Fibroblast of lung (primary cell): ENCODE results near the gene FBLN2. TPM values are rescaled to one million over a fixed set of nuclear protein-coding genes. Genes with fewer than 3 reads are reported as not detected.

Experiments used
- DNase-seq, 2 donors: peaks; one replicate each; pipeline versions ENCODE4 v3.0.0 to v3.0.0-alpha.2; 2010; ENCODE audit warnings: low read depth in 2 of 2
- H2AFZ ChIP-seq: 2 replicates; pipeline ENCODE4 v1.5.1; 2012; ENCODE audit warnings: low read length, control low read depth, inconsistent platforms
- H3K27ac ChIP-seq: 2 replicates; pipeline ENCODE4 v1.5.1; 2011; ENCODE audit warnings: low read length, control low read depth; ENCODE audit not compliant: insufficient read depth
- H3K27me3 ChIP-seq: 2 replicates; pipeline ENCODE4 v1.5.1; 2011; ENCODE audit warnings: mild to moderate bottlenecking, low read length; ENCODE audit not compliant: control insufficient read depth, insufficient read depth
- H3K36me3 ChIP-seq: 2 replicates; pipeline ENCODE4 v1.5.1; 2011; ENCODE audit warnings: low read length; ENCODE audit not compliant: control insufficient read depth, insufficient read depth
- H3K4me1 ChIP-seq: 2 replicates; pipeline ENCODE4 v1.5.1; 2011; ENCODE audit warnings: low read length; ENCODE audit not compliant: control insufficient read depth, insufficient read depth; ENCODE audit errors: extremely low read depth
- H3K4me2 ChIP-seq: 2 replicates; pipeline ENCODE4 v1.5.1; 2011; ENCODE audit warnings: low read length, control low read depth; ENCODE audit not compliant: insufficient read depth; ENCODE audit errors: extremely low read depth
- H3K4me3 ChIP-seq, 4 experiments: fragments of 200-600 bp in 1 of 4; sonication (generic) in 1 of 4; replicated peaks in 1 of 4; 2 replicates each; pipeline ENCODE4 v1.5.1; 2011 to 2016; ENCODE audit warnings: low read length in 4 of 4, low read depth in 3 of 4, mild to moderate bottlenecking in 3 of 4, control low read depth in 2 of 4, inconsistent platforms in 1 of 4, mixed read lengths in 1 of 4; ENCODE audit not compliant: insufficient read depth in 1 of 4; ENCODE audit errors: control extremely low read depth in 1 of 4
- H3K79me2 ChIP-seq: 2 replicates; pipeline ENCODE4 v1.5.1; 2012; ENCODE audit warnings: mild to moderate bottlenecking, low read length, inconsistent platforms; ENCODE audit not compliant: control insufficient read depth, insufficient read depth
- H3K9ac ChIP-seq: 2 replicates; pipeline ENCODE4 v1.5.1; 2011; ENCODE audit warnings: mild to moderate bottlenecking, low read length, control low read depth; ENCODE audit not compliant: insufficient read depth
- H3K9me3 ChIP-seq: 2 replicates; pipeline ENCODE4 v1.5.1; 2012; ENCODE audit warnings: low read depth, low read length; ENCODE audit not compliant: control insufficient read depth, insufficient read depth
- H4K20me1 ChIP-seq: 2 replicates; pipeline ENCODE4 v1.5.1; 2011; ENCODE audit warnings: low read length; ENCODE audit not compliant: control insufficient read depth, insufficient read depth; ENCODE audit errors: extremely low read depth
- EZH2 ChIP-seq: IDR thresholded peaks from 2 replicates; pipeline ENCODE4 v1.5.1; 2012; ENCODE audit warnings: low read length, control low read depth, mild to moderate bottlenecking; ENCODE audit errors: missing control alignments
- polyA plus RNA-seq, 2 donors: library from polyadenylated mRNA; depleted of rRNA in 1 of 2; stranded (reverse) in 1 of 2; unstranded in 1 of 2; fragments of >200 nt; gene quantifications; 2 replicates each; pipeline ENCODE4 v1.2.1, GENCODE V29; 2011 to 2012; ENCODE audit warnings: missing spikeins in 1 of 2
- total RNA-seq: library from RNA; depleted of rRNA; stranded (reverse); fragments of >200 nt; gene quantifications from 2 replicates; pipeline ENCODE4 v1.2.1, GENCODE V29; 2014
- TF ChIP-seq, protein P1 (sequence below), 2 donors: IDR thresholded peaks in 1 of 2; conservative IDR thresholded peaks in 1 of 2; 1 replicate in 1 of 2; 2 replicates in 1 of 2; pipeline ENCODE4 v1.5.1; 2011 to 2012; ENCODE audit warnings: low read length in 2 of 2, control low read depth in 1 of 2, inconsistent platforms in 1 of 2, low read depth in 1 of 2, mild to moderate bottlenecking in 1 of 2

FBLN2 gene
- total and polyA plus RNA-seq, 2 donors (not counting 1 experiment from before 2014, with no cell fraction given): 25.4 to 138 TPM

GRCh38 chr3:13583251-13584180 lies 34.6 kb downstream of the FBLN2 start:
- no peak for TF ChIP-seq EZH2
- TF ChIP-seq, protein P1, sequence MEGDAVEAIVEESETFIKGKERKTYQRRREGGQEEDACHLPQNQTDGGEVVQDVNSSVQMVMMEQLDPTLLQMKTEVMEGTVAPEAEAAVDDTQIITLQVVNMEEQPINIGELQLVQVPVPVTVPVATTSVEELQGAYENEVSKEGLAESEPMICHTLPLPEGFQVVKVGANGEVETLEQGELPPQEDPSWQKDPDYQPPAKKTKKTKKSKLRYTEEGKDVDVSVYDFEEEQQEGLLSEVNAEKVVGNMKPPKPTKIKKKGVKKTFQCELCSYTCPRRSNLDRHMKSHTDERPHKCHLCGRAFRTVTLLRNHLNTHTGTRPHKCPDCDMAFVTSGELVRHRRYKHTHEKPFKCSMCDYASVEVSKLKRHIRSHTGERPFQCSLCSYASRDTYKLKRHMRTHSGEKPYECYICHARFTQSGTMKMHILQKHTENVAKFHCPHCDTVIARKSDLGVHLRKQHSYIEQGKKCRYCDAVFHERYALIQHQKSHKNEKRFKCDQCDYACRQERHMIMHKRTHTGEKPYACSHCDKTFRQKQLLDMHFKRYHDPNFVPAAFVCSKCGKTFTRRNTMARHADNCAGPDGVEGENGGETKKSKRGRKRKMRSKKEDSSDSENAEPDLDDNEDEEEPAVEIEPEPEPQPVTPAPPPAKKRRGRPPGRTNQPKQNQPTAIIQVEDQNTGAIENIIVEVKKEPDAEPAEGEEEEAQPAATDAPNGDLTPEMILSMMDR (conservative IDR thresholded peaks at IDR 0.05 in 1 of 2, IDR thresholded peaks at IDR 0.05 in 1 of 2; ENCODE audit: low read depth in 1 of 2, low read length in 2 of 2): no peak
- H3K36me3 ChIP-seq: no peaks in the 10 kb centered on the region
- no peaks in the 10 kb centered on the region for H3K4me1 ChIP-seq
- no peak overlapping the region for H3K9ac ChIP-seq
- no peaks in the 10 kb centered on the region for H3K9me3 ChIP-seq
- H2AFZ ChIP-seq: no peak overlapping the region
- H4K20me1 ChIP-seq: no peaks in the 10 kb centered on the region
- H3K27ac ChIP-seq: no peak overlapping the region
- H3K4me3 ChIP-seq: no peak overlapping the region
- DNase-seq: no peak
- H3K27me3 ChIP-seq: no peaks in the 10 kb centered on the region
- no peak overlapping the region for H3K4me2 ChIP-seq
- H3K79me2 ChIP-seq: no peaks in the 10 kb centered on the region

DNA sequence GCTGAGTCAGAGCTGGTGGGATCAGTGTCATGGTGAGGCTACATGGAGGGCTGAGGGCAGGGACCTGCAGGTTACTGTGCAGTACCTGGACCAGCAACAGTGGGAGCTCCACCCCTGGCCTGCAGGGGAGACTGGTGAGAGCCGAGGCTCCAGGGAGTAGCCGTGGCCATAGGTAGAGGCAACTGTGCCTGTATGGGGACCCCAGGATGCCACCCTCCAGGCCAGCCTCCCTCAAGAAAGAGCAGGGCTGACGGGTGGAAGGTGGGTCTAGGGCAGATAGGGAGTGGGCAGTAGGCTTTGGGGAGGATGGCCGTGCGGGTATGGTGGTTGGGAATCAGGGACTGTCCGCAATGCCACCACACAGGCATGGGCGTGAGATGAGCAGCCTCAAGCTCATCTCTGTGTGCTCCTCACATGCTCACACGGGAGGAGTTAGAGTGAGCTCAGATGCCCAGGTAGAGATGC lies 35.5 kb downstream of the FBLN2 start:
- Histone ChIP-seq H3K79me2 (no peaks in the 10 kb centered on the region), H4K20me1 (no peaks in the 10 kb centered on the region), H3K9ac (no peak overlapping the region), H3K27me3 (no peaks in the 10 kb centered on the region), H3K4me2 (no peak overlapping the region), H3K9me3 (no peaks in the 10 kb centered on the region), H3K4me1 (no peaks in the 10 kb centered on the region), H3K27ac (no peak overlapping the region), H3K36me3 (no peaks in the 10 kb centered on the region), H2AFZ (no peak overlapping the region), H3K4me3 (no peak overlapping the region)
- DNase-seq: no peak
- no peak for TF ChIP-seq EZH2
- TF ChIP-seq, protein P1 (conservative IDR thresholded peaks at IDR 0.05 in 1 of 2, IDR thresholded peaks at IDR 0.05 in 1 of 2; ENCODE audit: low read depth in 1 of 2, low read length in 2 of 2): no peak

GRCh38 chr3:13584901-13585300 lies 36.0 kb downstream of the FBLN2 start:
- Histone ChIP-seq H3K27me3 (no peaks in the 10 kb centered on the region), H3K4me3 (no peak overlapping the region), H3K9me3 (no peaks in the 10 kb centered on the region), H2AFZ (no peak overlapping the region), H3K36me3 (no peaks in the 10 kb centered on the region), H3K27ac (no peak overlapping the region), H4K20me1 (no peaks in the 10 kb centered on the region), H3K4me1 (no peaks in the 10 kb centered on the region), H3K79me2 (no peaks in the 10 kb centered on the region), H3K4me2 (no peak overlapping the region), H3K9ac (no peak overlapping the region)
- no peak for DNase-seq
- TF ChIP-seq EZH2: no peak
- TF ChIP-seq, protein P1 (conservative IDR thresholded peaks at IDR 0.05 in 1 of 2, IDR thresholded peaks at IDR 0.05 in 1 of 2; ENCODE audit: low read depth in 1 of 2, low read length in 2 of 2): no peak
